ENCODE results near the gene HAND1.

DNA sequence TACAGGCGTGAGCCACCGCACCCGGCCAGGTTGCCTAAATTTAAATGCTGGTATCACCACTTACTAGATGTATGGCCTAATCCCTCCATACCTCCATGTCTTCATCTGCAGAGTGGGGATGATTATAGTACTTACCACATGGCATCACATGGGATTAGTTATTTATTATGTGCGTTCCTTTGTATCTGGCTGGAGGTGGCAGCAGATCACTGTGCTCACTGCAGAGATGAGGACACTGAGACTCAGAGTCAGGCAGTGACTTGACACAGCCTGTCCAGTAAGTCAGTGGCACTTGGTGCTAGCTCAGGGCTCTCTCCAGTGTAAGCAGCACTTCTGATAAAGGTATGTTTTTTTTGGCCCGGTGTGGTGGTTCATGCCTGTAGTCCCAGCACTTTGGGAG lies 38.4 kb upstream of the HAND1 start:
- TF ChIP-seq, protein P1, sequence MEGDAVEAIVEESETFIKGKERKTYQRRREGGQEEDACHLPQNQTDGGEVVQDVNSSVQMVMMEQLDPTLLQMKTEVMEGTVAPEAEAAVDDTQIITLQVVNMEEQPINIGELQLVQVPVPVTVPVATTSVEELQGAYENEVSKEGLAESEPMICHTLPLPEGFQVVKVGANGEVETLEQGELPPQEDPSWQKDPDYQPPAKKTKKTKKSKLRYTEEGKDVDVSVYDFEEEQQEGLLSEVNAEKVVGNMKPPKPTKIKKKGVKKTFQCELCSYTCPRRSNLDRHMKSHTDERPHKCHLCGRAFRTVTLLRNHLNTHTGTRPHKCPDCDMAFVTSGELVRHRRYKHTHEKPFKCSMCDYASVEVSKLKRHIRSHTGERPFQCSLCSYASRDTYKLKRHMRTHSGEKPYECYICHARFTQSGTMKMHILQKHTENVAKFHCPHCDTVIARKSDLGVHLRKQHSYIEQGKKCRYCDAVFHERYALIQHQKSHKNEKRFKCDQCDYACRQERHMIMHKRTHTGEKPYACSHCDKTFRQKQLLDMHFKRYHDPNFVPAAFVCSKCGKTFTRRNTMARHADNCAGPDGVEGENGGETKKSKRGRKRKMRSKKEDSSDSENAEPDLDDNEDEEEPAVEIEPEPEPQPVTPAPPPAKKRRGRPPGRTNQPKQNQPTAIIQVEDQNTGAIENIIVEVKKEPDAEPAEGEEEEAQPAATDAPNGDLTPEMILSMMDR (conservative IDR thresholded peaks at IDR 0.05; ENCODE audit: low read depth in 2 of 2) = 0 out of 4 replicates have a peak, but pooled peaks of 1 of the 2 experiments have one; percentile 9
- TF ChIP-seq EZH2phosphoT487 (IDR thresholded peaks at IDR 0.05; ENCODE audit: unreplicated experiment) (no peak), REST (IDR thresholded peaks at IDR 0.05; ENCODE audit: unreplicated experiment) (no peak), EZH2 (IDR thresholded peaks at IDR 0.05; ENCODE audit: low read depth, unreplicated experiment) (no peak), POLR2AphosphoS5 (IDR thresholded peaks at IDR 0.05; ENCODE audit: low read depth) (no peak)
